Activated CD8-positive, alpha-beta memory T cell treated with anti-CD3 and anti-CD28 coated beads, Interleukin-2, amount 50 U/mL, for 1 hour (primary cell): ENCODE results near the gene RAD51B.

Experiments used
- DNase-seq: peaks from one replicate; pipeline ENCODE4 v3.0.0-alpha.2; 2020; ENCODE audit errors: extremely low read depth

RAD51B gene

DNA sequence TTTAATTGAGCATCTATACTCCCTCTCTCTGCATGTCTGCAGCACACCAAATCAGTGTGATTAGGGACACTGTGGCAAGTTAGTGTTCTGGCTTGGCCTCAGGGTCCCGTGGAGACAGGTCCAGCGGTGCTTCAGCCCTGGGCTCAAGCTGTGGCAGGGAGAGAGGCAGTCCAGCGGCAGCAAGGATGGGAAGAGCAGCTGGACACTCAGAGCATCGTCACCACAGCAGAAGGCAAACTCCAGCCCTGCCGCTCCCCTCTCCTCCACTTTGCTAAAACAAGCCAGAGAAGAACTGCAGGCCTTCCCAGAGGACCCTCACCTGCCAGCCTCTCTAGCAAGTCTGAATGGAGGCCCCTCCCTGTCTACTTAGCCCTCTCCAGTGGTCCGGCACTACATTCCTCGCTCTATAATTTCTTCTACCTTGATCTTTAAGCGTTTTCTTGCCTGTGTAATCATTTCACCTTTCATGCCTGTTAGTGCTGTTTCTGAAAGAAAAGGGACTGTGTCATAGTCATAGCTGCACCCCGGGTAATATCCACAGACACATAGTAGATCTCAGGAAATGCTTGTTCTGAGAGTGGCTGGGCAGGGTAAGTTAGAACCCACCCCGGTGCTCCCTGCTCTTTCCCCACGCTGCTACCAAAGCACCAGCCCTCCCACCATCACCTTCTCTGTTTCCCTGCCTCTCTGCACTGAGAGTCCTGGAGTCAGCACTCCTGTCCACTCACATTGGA is 951.1 kb downstream of the RAD51B start:
- DNase-seq: no peak

DNA sequence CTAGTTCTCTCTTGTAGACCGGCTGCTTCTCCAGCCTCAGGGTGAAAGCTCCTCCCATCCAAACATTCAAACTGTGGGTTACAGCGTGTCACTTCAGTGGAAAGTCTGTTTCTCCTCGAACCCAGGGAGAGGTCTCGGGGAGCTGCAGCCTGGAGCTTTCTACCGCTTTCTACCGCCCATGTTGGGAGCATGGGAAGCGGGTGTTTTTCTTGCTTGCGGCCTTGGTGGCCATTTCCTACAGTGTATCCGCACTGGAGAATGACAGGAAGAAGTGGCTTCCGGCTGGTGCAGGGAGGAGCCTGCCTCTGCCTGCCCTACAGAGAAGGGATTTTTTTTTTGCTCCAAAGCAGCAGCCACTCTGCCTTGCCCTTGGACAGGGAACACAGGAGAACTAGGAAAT is 952.1 kb downstream of the RAD51B start:
- no peak for DNase-seq

DNA sequence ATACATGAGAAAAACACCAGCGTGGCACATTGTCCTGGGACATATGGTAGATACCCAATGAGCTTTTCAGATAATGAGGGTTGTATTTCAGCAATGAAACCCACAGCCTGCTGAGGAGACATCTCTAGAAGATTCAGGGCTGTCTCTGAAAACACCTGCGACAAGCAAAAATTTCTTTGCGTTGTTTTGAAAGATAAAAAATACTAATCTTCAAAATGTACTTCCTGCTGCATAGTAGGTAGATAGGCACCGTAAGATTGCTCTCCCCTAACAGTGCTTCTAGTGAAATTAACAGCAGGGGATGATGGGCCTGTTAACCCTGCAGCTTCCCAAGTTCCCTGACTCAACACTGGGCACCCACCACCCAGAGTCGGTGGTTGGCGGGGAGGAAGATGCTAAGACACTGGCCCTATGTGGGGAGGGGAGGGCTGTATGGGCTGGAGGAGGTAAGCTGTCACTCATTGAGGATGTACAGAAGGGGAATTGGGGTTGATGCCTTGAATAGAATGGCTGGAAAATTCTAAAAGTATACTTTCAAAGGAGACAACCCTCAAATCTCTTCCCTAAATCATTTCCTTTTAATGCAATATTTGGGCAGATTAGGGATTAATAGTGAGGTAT is 953.3 kb downstream of the RAD51B start:
- no peak for DNase-seq

DNA sequence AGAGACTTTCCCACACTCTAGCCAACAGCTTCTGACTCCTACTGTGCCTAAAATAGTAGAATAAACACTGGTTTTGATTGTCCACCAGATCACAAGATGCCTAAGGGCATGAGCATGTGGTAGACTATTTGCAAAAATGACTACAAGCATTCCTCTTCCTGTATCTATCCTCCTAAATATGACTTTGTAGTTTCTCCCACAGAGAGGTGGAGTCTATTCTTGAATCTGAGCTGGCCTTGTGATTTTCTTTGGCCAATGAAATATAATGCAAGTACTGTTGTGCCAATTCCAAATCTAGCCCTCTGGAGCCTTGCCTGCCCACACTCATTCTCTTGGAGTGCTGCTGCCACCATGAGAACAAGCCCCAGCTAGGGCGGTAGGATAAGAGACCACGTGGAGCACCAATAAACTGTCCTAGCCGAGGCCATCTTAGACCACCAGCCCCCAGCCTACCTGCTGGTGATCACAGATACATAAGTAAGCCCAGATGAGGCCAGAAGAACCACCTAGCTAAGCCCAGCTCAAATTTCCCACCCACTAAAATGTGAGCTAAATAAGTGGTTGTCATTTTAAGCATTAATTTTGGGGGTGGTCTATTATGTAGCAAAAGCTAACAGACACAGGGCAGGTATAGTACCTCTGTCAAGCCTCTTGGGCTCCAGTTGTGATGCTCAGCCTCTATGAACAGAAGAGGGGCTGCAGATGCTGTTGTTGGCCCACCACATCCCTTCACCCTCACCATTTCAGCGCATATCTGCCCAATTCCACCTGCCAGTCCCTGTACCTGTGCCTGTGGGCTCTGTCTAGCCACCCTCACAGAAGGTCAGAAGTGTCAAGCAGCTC is 955.4 kb downstream of the RAD51B start:
- DNase-seq: no peak

DNA sequence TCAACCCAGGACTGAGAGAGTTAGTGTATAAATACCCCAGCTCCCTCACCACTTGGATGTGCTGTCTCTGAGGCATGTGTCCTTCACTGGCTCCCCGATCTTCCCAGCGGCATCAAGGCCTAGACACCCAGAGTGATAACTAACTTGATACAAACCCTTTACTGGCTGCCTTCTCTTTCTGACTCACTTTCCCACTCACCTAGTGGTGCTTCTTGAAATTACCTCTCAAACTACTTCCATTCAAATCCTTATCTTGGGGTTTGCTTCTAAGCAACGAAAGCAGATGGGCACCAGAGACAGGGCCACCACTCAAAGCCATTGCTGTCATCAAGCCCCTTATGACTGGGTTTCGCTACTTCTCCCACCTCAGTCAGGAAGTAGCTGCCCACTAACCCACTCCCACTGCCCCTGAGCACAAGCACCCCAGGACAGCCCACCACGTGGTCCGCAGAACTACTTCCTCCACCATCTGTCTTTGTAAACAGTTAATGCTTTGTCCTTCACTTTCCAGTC is 956.1 kb downstream of the RAD51B start:
- no peak for DNase-seq

DNA sequence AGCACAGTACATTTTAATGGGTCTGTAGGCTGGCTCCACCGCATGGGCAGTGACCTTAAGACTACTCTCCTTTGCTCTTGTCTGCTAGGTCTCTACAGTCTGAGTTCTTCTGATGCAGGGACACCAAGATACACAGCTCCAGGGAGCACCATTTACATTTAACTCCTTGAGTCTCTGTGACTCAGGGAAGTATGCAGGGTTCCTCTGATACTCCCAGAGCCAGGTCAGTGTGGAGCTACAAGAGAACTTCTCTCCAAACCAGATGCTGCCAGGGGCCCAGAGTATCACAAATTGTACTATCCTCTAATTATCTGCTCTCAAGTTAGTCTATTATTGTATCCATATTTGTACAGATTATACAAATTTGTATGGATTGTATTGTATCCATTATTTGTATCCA is 958.1 kb downstream of the RAD51B start:
- no peak for DNase-seq
